Stimulated activated CD4-positive, alpha-beta T cell treated with anti-CD3 and anti-CD28 coated beads, TNF-alpha, amount 100 ng/mL, for 4 hours (primary cell): ENCODE measurements around the gene CHGA.

Source experiments
- DNase-seq, 3 experiments: peaks; one replicate each; pipeline ENCODE4 v3.0.0-alpha.2; 2020; ENCODE audit warnings: low read depth in 3 of 3

The CHGA gene

DNA sequence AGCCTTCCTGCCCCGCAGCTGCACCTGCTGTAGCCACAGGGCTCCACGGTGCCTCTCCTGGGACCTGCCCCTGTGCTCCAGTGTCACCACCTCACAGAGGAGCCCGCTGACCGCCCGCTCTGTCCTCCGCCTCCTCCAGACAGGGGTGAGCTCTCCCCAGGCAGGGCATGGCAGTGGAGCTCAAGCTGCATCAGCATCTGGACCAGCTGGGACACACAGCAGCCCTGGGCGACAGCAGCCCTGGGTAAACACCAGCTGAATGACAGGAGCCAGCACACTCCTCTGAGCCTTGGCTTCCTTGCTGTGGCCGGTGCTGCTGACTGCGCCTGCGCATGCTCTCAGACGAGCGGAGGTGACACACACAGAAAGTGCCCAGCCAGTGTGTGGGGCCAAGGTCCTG lies 22.0 kb downstream of the CHGA start:
- DNase-seq, result no peak

DNA sequence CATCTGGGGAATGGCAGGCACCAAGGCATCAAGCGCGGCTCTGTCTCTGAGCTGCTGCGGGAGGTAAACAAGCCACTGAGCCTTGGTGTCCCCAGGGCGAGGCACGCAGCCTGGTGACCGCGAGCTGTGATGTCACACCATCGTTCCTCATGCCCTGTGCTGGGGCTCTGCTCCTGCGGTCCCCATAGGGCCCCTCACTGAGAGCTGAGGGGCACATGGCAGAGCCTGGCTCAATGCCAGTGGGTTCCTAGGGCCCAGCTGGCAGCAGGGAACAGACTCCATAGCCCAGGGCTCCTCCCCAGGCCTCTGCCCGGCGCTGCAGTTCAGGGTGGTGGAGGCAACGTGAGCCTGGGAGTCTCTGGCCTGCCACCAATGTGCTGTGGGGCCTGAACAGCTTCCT lies 22.6 kb downstream of the CHGA start:
- no peak for DNase-seq

DNA sequence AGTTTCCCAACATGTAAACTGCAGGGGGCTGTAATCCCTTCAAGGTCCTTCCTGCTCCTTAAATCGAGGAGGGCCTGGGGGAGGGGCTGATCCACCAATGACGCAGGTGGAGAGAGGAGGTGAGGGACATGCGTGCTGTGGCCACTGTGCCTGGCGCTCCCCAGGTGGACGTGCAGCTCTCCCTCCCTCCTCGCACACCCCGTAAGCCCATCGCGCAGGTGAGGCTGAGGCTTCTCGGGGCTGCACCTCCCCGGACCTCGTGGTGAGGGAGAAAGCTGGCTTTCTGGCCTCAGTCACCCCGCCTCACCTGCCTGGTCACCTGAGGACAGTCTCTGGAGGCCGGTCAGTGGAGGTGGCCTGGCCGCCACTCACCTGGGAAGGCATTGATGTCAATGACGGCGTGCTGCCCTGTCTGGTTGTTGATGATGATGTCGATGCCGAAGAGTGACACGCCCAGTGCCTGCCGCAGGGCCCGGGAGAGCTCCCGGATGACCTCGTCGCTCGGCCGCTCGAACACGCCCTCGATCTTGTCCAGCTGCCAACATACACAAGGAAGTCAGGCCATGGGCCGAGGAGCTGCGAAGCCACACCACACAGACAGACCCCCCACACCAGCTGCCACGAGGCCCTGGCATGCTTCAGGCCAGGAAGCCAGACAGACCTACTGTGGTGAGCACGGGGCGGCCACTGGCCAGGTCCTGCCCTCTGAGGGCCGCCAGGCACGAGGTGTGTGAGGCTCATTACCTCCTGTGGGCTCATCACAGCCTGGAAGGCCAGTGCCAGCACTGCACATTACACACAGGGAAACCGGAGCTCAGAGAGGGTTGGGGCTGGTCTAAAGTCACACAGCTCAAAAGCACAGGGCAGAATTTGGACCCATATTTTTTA lies 23.3 kb downstream of the CHGA start:
- DNase-seq, result no peak

DNA sequence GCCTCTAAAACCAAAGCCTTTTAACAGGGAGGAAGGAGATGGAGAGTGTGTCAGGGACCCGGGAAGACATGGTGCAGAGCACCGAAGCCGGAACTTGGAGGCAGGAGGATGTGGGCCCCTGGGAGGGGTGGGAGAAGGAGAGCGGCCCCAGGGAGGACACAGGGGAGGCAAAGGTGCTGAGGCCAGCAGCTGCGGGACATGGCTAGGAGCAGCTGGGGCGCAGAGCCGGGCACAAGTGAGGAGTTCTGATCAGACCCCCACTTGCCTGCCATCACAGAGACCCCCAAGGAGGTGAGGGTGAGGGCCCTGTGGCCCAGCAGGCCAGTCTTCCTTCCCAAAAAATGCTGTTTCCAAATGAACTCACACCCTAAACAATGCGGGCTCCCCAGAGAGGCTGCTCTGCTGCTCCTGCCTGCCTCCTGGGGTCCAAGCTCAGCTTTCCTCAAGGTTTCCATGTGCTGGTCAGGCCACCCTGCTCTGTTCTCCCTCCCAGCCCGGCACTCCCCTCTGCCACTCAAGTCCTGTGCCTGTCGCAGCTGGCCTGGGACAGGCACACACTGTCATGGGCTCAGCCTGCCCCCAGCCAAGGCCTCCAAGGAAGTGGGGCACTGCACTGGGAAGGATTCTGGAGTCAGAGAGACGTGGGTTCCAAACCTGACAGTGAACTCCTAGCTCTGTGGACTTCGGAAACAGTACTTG lies 24.0 kb downstream of the CHGA start:
- DNase-seq, result no peak

GRCh38 chr14:92948647-92949046 lies 25.7 kb downstream of the CHGA start:
- no peak for DNase-seq

GRCh38 chr14:92949496-92950192 lies 26.7 kb downstream of the CHGA start:
- DNase-seq, result no peak

DNA sequence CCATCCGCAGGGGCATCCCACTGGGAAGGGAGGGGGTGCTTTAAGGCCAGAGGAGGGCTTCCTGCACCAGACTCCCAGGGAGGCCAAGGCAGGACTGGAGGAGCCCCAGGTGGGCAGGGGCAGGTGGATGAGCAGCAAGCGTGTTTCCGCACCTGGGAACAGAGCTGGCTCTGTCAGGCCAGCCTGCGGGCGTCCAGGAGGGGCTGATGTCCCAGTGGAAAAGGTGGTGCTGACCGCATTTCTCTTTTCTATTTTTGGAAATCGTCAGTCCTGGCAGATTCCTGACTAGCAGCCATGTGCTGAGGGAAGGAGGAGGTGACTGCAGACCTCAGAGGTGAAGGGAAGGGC lies 27.2 kb downstream of the CHGA start:
- no peak for DNase-seq

DNA sequence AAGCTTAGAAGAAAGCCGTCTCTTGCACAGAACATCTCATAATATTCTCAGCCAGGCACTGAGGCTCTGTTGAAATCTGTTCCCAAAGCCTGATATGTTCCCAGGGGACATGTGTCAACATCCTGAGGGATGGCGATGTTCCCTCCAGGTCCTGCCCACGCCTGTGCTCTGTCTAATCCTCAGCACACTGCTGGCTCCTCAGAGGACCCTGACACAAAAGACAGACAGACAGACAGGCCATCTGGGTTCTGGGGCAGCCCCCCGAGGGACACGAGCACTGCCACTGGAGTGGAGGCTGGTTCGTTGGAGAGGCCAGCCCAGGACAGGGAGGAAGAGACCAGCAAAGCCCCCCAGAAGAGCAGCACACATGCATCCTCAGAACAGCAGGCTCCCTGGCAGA lies 27.8 kb downstream of the CHGA start:
- no peak for DNase-seq

- DNase-seq, result no peak
These were observed 28.3 kb downstream of the CHGA start for GRCh38 chr14:92951261-92951660.

DNA sequence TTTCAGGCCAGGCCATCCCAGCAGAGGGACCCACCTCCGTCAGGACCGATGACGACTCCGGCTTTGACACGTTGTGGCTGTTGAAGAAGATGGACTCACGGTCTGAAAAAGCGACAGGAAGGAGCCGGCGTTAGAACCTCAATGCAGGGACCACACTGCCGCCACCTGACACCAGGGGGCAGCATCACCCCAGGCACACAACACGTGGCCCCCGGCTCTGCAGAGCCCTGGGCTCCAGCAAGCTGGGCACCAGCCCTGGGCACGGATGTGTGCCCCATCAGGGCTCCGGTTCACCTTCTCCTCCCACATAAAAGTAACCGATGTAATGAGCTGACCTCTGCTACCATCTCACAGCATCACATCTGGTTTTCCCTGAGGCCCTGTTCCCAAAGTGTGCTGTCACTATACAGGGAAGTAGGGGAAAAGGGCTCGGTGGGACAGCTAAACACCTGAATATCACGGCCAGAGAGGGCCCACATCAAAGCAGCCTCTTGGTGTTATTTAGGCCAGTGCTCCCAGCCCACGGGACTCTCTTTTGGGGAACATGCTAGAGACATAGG lies 29.0 kb downstream of the CHGA start:
- DNase-seq, result peak; percentile 55 to 69 (median 60)

GRCh38 chr14:92952481-92953298 lies 29.7 kb downstream of the CHGA start:
- no peak for DNase-seq

DNA sequence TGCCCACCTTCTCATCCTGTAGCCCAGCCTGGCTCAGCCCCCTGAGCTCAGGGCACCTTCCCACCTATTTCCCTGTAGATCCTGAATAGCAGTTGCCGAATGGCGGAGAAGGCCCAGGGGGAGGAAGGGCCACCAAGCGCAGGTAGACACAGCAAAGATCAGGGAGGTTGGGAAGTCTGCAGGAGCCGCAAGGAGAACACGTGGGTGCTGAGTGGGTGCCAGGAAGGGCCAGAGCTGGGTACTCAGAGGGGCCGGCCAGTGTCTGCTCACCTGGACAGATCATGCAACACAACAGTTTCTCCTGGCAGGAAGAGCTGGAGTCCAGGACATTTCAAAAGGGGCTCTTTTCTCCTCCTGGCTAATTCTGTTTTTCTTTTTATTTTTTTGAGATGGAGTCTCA lies 30.6 kb downstream of the CHGA start:
- DNase-seq, result no peak

DNA sequence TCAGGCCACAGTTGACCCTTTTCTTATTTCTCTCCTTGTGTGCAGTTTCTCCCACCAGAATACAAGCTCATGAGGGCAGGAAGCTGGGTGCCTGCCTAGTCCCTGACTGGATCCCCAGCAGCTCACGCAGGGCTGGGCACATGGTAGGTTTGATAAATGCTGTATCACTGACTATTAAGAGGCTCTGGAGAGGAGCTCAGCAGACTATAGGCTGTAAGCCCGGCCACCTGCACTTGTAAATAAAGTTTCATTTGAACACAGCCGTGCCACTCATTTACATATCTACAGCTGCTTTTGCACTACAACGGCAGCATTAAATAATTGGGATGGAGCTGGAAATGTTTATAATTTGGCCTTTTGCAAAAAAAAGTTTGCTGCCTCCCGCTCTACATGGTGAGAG lies 32.0 kb downstream of the CHGA start:
- DNase-seq, result no peak

DNA sequence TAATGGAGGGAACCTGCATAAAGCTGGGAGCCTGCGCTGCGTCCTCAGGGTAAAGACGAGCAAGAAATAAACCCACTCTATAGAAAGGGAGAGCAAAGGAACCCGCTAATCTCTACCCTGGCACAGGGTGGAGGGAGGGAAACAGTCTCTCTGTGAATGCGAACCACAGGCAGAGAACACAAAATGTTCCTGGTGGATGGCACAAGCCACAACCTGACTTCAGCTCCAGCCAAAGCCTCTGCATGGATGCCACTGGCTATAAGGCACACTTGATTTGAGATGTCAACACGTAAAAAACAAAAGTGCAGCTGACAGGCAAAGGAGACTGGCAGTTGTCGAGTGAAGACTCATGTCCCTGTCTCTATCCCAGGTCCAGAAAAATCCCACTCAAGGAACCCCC lies 32.4 kb downstream of the CHGA start:
- no peak for DNase-seq

DNA sequence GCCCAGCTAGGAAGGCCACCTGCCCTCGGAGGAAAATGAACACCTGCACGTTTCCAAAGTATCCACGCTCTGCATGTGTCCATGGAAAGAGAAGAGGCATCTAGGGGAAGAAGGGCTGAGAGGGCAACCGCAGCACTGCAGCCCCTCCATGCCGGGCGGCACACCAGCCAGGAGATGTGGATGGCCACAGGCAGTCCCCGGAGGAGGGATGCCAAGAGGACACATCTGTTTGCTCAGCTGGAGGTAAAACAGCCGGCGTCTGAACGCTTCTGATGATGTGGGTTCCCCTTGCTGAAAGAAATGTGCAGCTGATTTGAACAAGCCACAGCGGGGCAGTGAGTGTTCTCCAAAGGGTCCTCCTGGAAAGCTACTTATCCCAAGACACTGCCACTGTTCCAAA lies 34.0 kb downstream of the CHGA start:
- no peak for DNase-seq

DNA sequence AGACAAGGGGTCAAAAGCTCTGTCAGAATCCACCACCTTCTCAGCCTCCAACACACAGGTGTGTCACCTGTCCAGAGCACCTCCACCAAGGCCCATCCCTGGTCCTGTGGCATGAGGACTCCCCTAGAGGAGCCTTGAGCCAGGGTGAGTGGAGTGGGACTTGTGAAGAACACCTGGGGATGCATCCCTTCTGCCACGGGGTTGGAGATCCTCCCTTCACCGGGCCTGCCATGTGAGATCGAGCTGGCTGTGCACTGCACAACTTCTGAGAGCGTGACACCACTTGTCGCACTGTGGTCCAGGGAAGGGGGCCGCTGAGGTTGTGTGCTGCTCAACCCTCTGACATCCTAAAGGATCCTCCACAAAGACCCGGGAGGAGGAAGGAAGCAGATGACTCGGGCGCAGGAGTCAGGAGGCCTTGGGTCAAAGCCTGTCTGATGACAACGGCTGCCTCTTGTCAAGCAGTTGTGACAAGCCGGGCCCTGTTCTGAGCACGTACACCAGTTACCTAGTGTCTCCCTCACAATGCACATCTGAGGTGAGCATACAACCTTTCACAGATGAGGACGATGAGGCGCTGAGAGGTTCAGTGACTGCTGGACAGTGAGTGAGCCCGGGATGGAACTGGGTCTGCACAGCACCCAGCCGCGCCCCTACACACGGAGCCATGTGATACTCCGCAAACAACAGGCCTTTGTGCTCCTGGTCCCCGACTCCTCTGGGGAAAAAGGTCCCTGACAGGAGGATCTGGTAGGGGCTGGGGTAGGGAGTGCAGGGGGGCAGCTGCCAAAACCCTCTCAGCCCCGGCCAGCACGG lies 35.6 kb downstream of the CHGA start:
- DNase-seq, result no peak

DNA sequence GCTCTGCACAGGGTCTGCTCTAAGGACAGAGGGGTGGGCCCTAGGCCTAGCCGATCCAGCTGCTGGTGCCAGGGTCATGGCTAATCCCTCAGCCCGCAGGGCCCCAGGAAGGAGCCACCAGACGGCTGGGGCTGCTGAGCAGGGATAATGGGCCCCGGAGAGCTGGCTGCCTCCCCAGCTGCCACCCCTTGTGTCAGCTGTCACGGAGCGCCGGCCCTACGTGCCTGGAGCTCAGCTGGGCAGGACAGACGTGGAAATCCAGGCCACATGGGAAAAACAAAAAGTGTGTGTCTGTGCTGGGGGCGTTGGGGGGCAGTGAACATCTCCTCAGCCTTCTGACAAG lies 36.2 kb downstream of the CHGA start:
- DNase-seq, result no peak

DNA sequence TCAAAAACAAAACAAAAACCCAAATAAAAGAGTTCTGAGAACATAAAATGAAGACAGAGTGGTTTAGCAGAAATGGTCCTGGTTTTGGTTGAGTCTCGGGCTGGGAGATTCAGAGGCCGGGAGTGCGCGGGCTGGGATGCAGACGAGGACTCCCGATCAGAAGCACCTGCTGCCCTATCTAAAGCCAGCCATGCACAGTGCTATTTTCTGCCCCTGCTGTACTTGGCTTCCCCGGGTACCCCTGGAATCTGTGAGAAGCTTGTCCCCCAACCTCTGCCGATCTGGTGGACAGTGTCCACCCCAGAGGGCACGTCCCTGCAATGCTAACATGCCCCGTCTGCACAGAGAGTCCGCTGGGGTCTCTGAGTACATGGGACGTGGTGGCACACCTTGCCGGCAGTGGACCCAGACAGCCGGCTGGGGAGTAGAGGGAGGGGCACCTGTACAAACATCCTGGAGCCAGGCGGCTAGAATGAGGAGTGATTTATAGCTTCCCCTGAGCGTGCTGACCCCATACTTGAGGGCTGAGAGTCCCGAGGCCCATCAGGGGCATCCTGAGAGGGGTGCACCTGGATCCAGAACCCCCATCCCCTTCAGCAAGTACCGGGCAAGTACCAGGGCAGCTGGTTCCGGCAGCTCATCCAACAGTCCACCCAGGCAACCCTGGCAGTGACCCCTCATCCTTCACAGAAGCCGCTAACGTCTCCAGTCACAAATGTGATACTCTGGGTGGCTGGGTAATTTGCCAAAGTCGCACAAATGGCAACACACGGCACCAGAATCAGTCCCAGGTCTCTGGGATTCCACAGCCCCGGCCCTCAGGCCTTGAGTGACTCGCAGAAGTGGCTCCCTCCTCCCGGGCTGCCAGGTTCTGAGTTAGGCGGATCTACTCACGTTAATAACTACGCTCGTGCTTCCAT lies 37.1 kb downstream of the CHGA start:
- DNase-seq, result no peak

DNA sequence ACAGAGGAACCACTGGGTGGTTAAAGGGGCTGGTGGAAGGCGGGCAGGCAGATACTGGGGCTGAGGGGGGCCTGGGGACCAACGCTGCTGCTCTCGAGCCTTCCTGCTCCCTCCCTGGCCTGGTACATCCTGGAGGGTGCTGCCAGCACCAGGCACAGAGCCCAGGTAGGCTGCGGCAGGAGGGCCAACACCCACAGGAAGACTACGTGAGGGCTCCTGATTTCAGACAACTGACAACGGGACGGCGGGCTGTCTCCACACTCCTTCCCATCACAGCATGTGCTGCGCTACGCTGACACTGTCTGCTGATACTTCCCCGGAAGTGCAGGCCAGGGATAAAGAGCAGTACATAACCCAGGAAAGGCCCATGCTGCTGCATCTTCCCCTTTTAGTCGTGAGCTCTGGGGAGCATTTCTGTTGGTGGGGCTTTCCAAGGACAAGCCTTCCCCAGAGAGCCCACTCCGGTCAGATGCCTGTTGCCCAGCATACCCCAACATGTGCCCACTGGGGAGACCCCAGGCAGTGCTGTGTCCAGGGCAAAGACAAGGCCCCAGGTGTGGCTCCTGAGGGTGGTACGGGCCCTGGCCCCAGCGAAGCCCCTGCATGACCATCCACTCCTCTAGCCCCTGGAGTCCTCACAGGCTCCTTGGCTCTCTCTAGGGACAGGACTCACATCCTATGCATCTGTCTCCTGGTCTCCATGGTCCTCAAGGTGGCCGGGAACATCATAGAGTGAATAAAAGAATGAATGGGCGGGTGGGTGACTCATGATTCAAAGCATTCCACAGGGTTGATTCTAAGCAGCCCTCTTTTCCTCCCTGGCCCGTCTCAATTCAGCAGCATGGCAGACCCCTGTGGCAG lies 38.0 kb downstream of the CHGA start:
- DNase-seq, result no peak
